ENCODE measurements around the gene SMIM24.
"Not testable (repeated sequence)": the region's sequence is repeated elsewhere in the genome, so short reads cannot be mapped to it uniquely, and the experiment has no call there.

Gene SMIM24

DNA sequence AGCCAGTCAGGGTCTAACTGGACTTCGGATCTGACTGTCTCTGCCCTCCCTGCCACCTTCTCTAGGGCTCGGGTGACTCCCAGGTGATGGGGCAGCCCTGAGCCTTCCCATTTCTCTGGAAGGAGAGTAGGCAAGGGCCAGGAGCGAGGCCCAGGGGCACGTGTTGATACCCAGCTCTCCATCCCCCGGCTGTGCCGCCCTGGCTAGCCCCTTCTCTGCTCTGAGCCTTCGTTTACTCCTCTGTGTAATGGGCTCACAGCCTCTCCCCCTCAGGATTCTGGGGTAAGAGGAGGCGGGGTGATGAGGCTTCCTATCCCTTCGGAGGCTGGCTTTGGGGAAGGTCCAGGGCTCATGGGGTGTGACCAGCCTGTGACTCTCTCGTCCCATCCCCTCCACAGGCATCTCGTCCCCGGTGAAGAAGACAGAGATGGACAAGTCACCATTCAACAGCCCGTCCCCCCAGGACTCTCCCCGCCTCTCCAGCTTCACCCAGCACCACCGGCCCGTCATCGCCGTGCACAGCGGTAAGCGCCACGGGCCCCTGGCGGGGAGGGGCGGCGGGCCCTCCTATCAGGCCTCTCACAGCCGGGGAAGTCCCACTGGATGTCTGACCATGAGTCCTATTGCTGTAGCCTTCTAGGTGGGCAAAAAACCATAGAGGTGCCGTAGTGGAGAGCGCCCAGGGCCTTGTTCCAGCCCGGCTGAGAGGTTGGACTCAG, 31.6 kb downstream of the SMIM24 start:
- TF ChIP-seq, protein P1, sequence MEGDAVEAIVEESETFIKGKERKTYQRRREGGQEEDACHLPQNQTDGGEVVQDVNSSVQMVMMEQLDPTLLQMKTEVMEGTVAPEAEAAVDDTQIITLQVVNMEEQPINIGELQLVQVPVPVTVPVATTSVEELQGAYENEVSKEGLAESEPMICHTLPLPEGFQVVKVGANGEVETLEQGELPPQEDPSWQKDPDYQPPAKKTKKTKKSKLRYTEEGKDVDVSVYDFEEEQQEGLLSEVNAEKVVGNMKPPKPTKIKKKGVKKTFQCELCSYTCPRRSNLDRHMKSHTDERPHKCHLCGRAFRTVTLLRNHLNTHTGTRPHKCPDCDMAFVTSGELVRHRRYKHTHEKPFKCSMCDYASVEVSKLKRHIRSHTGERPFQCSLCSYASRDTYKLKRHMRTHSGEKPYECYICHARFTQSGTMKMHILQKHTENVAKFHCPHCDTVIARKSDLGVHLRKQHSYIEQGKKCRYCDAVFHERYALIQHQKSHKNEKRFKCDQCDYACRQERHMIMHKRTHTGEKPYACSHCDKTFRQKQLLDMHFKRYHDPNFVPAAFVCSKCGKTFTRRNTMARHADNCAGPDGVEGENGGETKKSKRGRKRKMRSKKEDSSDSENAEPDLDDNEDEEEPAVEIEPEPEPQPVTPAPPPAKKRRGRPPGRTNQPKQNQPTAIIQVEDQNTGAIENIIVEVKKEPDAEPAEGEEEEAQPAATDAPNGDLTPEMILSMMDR (IDR thresholded peaks at IDR 0.05; ENCODE audit: low read depth, low read length, missing control alignments), result no peak
- Histone ChIP-seq H3K27me3 (replicated peaks) (no peaks in the 10 kb centered on the region), H3K36me3 (replicated peaks) (peaks cover 55% of the 10 kb centered on the region), H3K27ac (no peak overlapping the region), H3K4me3 (ENCODE audit: low read depth, low read length) (no peak overlapping the region)
- DNase-seq, result no peak
- in situ Hi-C loops (cut with HindIII; ENCODE audit: low pct_ligation_motif_present, low sequenced_read_pairs), result no loop called here

GRCh38 chr19:3446657-3447056, 33.7 kb downstream of the SMIM24 start:
- H3K27me3 ChIP-seq (replicated peaks); H3K27ac ChIP-seq; H3K4me3 ChIP-seq (ENCODE audit: low read depth, low read length); in situ Hi-C loops (cut with HindIII; ENCODE audit: low pct_ligation_motif_present, low sequenced_read_pairs); DNase-seq: not testable (repeated sequence)
- H3K36me3 ChIP-seq (replicated peaks), result peaks cover 43% of the 10 kb centered on the region

GRCh38 chr19:3444695-3445234, 35.6 kb downstream of the SMIM24 start:
- Histone ChIP-seq H3K27ac (no peak overlapping the region), H3K36me3 (replicated peaks) (peaks cover 36% of the 10 kb centered on the region), H3K27me3 (replicated peaks) (no peaks in the 10 kb centered on the region), H3K4me3 (ENCODE audit: low read depth, low read length) (no peak overlapping the region)
- no peak for DNase-seq
- in situ Hi-C loops (cut with HindIII; ENCODE audit: low pct_ligation_motif_present, low sequenced_read_pairs), result no loop called here
- TF ChIP-seq, protein P1 (IDR thresholded peaks at IDR 0.05; ENCODE audit: low read depth, low read length, missing control alignments), result no peak

DNA sequence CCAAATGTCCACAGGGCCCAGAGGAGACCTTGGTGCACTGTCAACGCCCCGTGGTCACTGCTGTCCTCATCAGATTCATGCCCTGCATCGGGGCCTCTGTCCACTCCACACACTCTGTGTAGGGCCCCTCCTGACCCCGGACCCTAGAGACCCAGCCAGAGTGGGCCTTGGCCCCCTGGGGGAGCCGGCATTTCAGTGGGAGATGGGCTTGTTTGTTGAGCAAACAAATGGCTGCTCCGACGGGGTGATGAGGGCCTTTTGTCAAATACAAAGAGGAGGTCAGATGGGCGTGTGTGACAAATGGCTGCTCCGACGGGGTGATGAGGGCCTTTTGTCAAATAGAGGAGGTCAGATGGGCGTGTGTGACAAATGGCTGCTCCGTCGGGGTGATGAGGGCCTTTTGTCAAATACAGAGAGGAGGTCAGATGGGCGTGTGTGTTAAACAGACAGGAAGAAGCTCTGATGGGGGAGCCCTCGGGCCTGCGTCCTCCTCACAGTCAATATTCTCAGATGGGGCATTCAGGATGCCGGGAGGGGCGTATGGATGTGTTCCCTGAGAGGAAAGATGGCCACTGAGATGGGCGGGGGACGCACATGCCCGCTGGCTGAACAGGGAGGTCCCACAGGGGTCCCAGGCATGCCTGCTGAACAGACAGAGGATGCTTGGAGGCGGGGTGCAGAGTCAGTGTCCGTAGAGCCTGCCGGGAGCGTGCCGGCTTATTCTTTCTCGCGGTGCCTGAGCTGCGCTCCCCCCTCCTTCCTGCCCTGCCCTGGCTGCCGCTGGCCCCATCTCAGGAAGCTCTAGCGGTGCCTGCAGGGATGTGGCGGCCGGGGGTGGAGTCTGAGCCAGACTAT, 36.3 kb downstream of the SMIM24 start:
- Histone ChIP-seq H3K4me3 (ENCODE audit: low read depth, low read length) (no peak overlapping the region), H3K27ac (no peak overlapping the region), H3K27me3 (replicated peaks) (no peaks in the 10 kb centered on the region), H3K36me3 (replicated peaks) (peaks cover 32% of the 10 kb centered on the region)
- in situ Hi-C loops (cut with HindIII; ENCODE audit: low pct_ligation_motif_present, low sequenced_read_pairs), result no loop called here
- TF ChIP-seq, protein P1 (IDR thresholded peaks at IDR 0.05; ENCODE audit: low read depth, low read length, missing control alignments), result peak; percentile 7
- DNase-seq, result peak; percentile 60

GRCh38 chr19:3442487-3443071, 37.7 kb downstream of the SMIM24 start:
- in situ Hi-C loops (cut with HindIII; ENCODE audit: low pct_ligation_motif_present, low sequenced_read_pairs), result no loop called here
- no peak for DNase-seq
- no peaks in the 10 kb centered on the region for H3K27me3 ChIP-seq (replicated peaks)
- H3K36me3 ChIP-seq (replicated peaks), result peaks cover 33% of the 10 kb centered on the region
- TF ChIP-seq, protein P1 (IDR thresholded peaks at IDR 0.05; ENCODE audit: low read depth, low read length, missing control alignments), result no peak
- H3K4me3 ChIP-seq (ENCODE audit: low read depth, low read length), result no peak overlapping the region
- no peak overlapping the region for H3K27ac ChIP-seq

GRCh38 chr19:3441986-3442329, 38.4 kb downstream of the SMIM24 start:
- in situ Hi-C loops (cut with HindIII; ENCODE audit: low pct_ligation_motif_present, low sequenced_read_pairs), result no loop called here
- H3K27ac ChIP-seq, result no peak overlapping the region
- no peak for DNase-seq
- no peak overlapping the region for H3K4me3 ChIP-seq (ENCODE audit: low read depth, low read length)
- no peaks in the 10 kb centered on the region for H3K27me3 ChIP-seq (replicated peaks)
- TF ChIP-seq, protein P1 (IDR thresholded peaks at IDR 0.05; ENCODE audit: low read depth, low read length, missing control alignments), result no peak
- peaks cover 33% of the 10 kb centered on the region for H3K36me3 ChIP-seq (replicated peaks)

Measured in brain microvascular endothelial cell (primary cell).